DMS 273 (cell line): Measurements from ENCODE around the gene ZNF256.

ENCODE experiments used
- DNase-seq: peaks from one replicate; lab custom pipeline; 2025; ENCODE audit not compliant: unreplicated experiment; lab: John Stamatoyannopoulos, UW

ZNF256 gene

DNA sequence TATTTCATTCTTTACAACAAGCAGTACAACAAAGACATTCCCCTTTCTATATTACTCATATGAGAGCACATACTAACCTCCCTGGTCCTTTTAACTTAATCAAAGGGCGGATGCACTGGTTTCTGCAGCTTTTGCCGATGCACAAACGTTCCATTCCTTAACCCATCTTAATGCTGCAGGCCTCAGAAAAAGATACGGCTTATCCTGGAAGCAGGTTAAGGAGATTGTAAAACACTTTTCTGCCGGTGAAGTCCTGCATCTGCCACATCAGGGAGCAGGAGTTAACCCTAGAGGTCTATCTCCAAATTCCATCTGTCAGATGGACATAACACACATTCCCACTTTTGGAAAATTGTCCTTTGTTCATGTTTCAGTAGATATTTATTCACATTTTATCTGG lies 47.2 kb downstream of the ZNF256 start:
- DNase-seq = no peak
